OCI-LY3 (cell line): ENCODE measurements around the gene ACKR3.

Experiments used
- H2AFZ ChIP-seq: fragments of 200-600, 300-600 bp; shearing (Covaris generic); 2 replicates; pipeline ENCODE4 v1.6.0; 2014; ENCODE audit warnings: antibody characterized with exemption, low read depth, low read length
- H3K27ac ChIP-seq: fragments of 200-600, 300-600 bp; sonication (generic); 2 replicates; pipeline ENCODE4 v1.5.1; 2014; ENCODE audit warnings: mild to moderate bottlenecking, low read length, moderate library complexity, mixed read lengths
- H3K27me3 ChIP-seq: fragments of 200-600, 300-600 bp; sonication (generic); 2 replicates; pipeline ENCODE4 v1.6.1; 2014; ENCODE audit warnings: low read depth, low read length, mixed read lengths
- H3K36me3 ChIP-seq: fragments of 200-600, 300-600 bp; sonication (generic); replicated peaks from 2 replicates; pipeline ENCODE3; 2014; ENCODE audit warnings: low read depth, low read length, mixed read lengths
- H3K4me1 ChIP-seq: fragments of 300-600, 200-600 bp; sonication (generic); 2 replicates; pipeline ENCODE4 v1.6.1; 2014; ENCODE audit warnings: low read length, mixed read lengths
- H3K4me2 ChIP-seq: fragments of 200-600, 300-600 bp; sonication (generic); 2 replicates; pipeline ENCODE4 v1.6.1; 2014; ENCODE audit warnings: low read length, mixed read lengths
- H3K4me3 ChIP-seq: fragments of 300-600, 200-600 bp; sonication (generic); 2 replicates; pipeline ENCODE4 v1.5.1; 2014; ENCODE audit warnings: antibody characterized with exemption, mild to moderate bottlenecking, low read length, moderate library complexity
- H3K79me2 ChIP-seq: fragments of 300-600, 200-600 bp; shearing (Covaris generic); 2 replicates; pipeline ENCODE4 v1.6.1; 2014; ENCODE audit warnings: mild to moderate bottlenecking, low read length, mixed read lengths
- H3K9ac ChIP-seq: fragments of 300-600, 200-600 bp; shearing (Covaris generic); 2 replicates; pipeline ENCODE4 v1.6.0; 2014; ENCODE audit warnings: mild to moderate bottlenecking, low read length, moderate library complexity
- H3K9me3 ChIP-seq: fragments of 200-600, 300-600 bp; shearing (Covaris generic); 2 replicates; pipeline ENCODE4 v1.6.1; 2014; ENCODE audit warnings: low read length, mixed read lengths; ENCODE audit not compliant: insufficient read depth
- H4K20me1 ChIP-seq: fragments of 200-600, 300-600 bp; sonication (generic); 2 replicates; pipeline ENCODE4 v1.6.1; 2016; ENCODE audit warnings: low read length, mixed read lengths; ENCODE audit not compliant: insufficient read depth
- CTCF ChIP-seq: fragments of 200-600, 300-600 bp; sonication (generic); IDR thresholded peaks from 2 replicates; pipeline ENCODE4 v1.5.1; 2014; ENCODE audit warnings: antibody characterized with exemption, low read length, low read depth
- EZH2phosphoT487 ChIP-seq: fragments of 200-600 bp; shearing (Covaris generic); IDR thresholded peaks from 2 replicates; pipeline ENCODE4 v1.6.1; 2018; ENCODE audit warnings: antibody characterized with exemption, mixed run types, low read depth

The ACKR3 gene

GRCh38 chr2:236629961-236630872 lies 60.6 kb downstream of the ACKR3 start:
- Histone ChIP-seq H2AFZ (no peak overlapping the region), H3K27me3 (no peaks in the 10 kb centered on the region), H3K79me2 (no peaks in the 10 kb centered on the region), H4K20me1 (no peaks in the 10 kb centered on the region), H3K4me2 (no peak overlapping the region), H3K4me1 (no peaks in the 10 kb centered on the region), H3K27ac (no peak overlapping the region), H3K9ac (no peak overlapping the region), H3K9me3 (no peaks in the 10 kb centered on the region), H3K4me3 (no peak overlapping the region), H3K36me3 (no peaks in the 10 kb centered on the region)
- no peak for TF ChIP-seq CTCF
- no peak for TF ChIP-seq EZH2phosphoT487

GRCh38 chr2:236631281-236631855 lies 61.7 kb downstream of the ACKR3 start:
- Histone ChIP-seq H3K9me3 (no peaks in the 10 kb centered on the region), H3K4me3 (no peak overlapping the region), H3K36me3 (no peaks in the 10 kb centered on the region), H3K27ac (no peak overlapping the region), H2AFZ (no peak overlapping the region), H3K9ac (no peak overlapping the region), H3K79me2 (no peaks in the 10 kb centered on the region), H3K4me1 (no peaks in the 10 kb centered on the region), H3K27me3 (no peaks in the 10 kb centered on the region), H3K4me2 (no peak overlapping the region), H4K20me1 (no peaks in the 10 kb centered on the region)
- TF ChIP-seq CTCF (no peak), EZH2phosphoT487 (no peak)

GRCh38 chr2:236631856-236632291 lies 62.2 kb downstream of the ACKR3 start:
- Histone ChIP-seq H3K27me3 (no peaks in the 10 kb centered on the region), H3K79me2 (no peaks in the 10 kb centered on the region)
- no peak for TF ChIP-seq EZH2phosphoT487

More at GRCh38 chr2:236631856-236632291, 62.2 kb downstream of the ACKR3 start:
- H3K4me2 ChIP-seq = no peak overlapping the region
- no peak overlapping the region for H2AFZ ChIP-seq
- H3K4me3 ChIP-seq = no peak overlapping the region
- no peaks in the 10 kb centered on the region for H3K9me3 ChIP-seq
- no peaks in the 10 kb centered on the region for H3K4me1 ChIP-seq
- no peaks in the 10 kb centered on the region for H4K20me1 ChIP-seq
- H3K27ac ChIP-seq = no peak overlapping the region
- no peaks in the 10 kb centered on the region for H3K36me3 ChIP-seq
- H3K9ac ChIP-seq = no peak overlapping the region
